K562 (cell line): ENCODE results near the gene ANO6. TPM values are rescaled to one million over a fixed set of nuclear protein-coding genes. Genes with fewer than 3 reads are reported as not detected.

Source experiments
- ATAC-seq: fragments of 200-7000 bp; cut with Tn5 transposase; 3 replicates; pipeline ENCODE4 v1.9.1; 2020; ENCODE audit warnings: moderate library complexity
- BruUV-seq: library from RNA; stranded (reverse); fragments of 400-500 nt; replicated peaks from 2 replicates; lab custom pipeline; 2021; lab: Mats Ljungman, UMichigan
- CTCF ChIA-PET: fragments of 300-600 bp; formaldehyde crosslinking; extraction: SDS; loops from one replicate; lab custom pipeline; 2021; ENCODE audit warnings: low intra/inter-chr PET ratio; lab: Yijun Ruan, JAX
- POLR2A ChIA-PET: fragments of 300-600, 350-650 bp; sonication (Branson Sonifier 250); formaldehyde crosslinking; extraction: SDS; loops from one replicate; lab custom pipeline; 2021; ENCODE audit warnings: antibody characterized with exemption, inconsistent platforms; lab: Yijun Ruan, JAX
- DNase-seq, 4 experiments: peaks; one replicate each; pipeline versions ENCODE4 v3.0.0 to v3.0.0-alpha.2; 2011 to 2018; ENCODE audit warnings: low spot score in 3 of 4, mixed read lengths in 3 of 4; ENCODE audit errors: extremely low read depth in 1 of 4
- FAIRE-seq: peaks from 2 replicates; lab custom pipeline; 2011; peaks lifted over from hg19 to GRCh38; lab: Jason Lieb, UNC
- H2AFZ ChIP-seq: 2 replicates; pipeline ENCODE4 v1.6.0; 2011; ENCODE audit warnings: low read depth, low read length, control low read depth, inconsistent platforms
- H3K27ac ChIP-seq: fragments of 200-600 bp; 3 replicates; pipeline ENCODE4 v1.8.0; 2011; ENCODE audit warnings: low read depth, mild to moderate bottlenecking, control low read depth, inconsistent platforms, low read length, moderate library complexity, mixed read lengths; ENCODE audit errors: extremely low read depth
- H3K27me3 ChIP-seq, 2 experiments: fragments of 300-600 bp in 1 of 2; 2 replicates in 1 of 2; 3 replicates in 1 of 2; pipeline versions ENCODE4 v1.6.0 to v1.8.0; 2011; ENCODE audit warnings: inconsistent platforms in 2 of 2, low read length in 2 of 2, mild to moderate bottlenecking in 1 of 2, mixed read lengths in 1 of 2, moderate library complexity in 1 of 2; ENCODE audit not compliant: control insufficient read depth in 2 of 2, insufficient read depth in 2 of 2
- H3K36me3 ChIP-seq: fragments of 300-600 bp; 3 replicates; pipeline ENCODE4 v1.8.0; 2011; ENCODE audit warnings: mild to moderate bottlenecking, low read length, inconsistent platforms; ENCODE audit not compliant: control insufficient read depth, insufficient read depth
- H3K4me1 ChIP-seq, 2 experiments: fragments of 200-600 bp in 1 of 2; replicated peaks in 1 of 2; 2 replicates in 1 of 2; 3 replicates in 1 of 2; pipeline versions ENCODE4 v1.5.1 to v1.8.0; 2011; ENCODE audit warnings: inconsistent platforms in 2 of 2, low read length in 2 of 2, mild to moderate bottlenecking in 1 of 2, mixed read lengths in 1 of 2, moderate library complexity in 1 of 2; ENCODE audit not compliant: control insufficient read depth in 2 of 2, insufficient read depth in 2 of 2
- H3K4me2 ChIP-seq: 2 replicates; pipeline ENCODE4 v1.6.1; 2011; ENCODE audit warnings: low read length, control low read depth, inconsistent platforms, mixed read lengths; ENCODE audit not compliant: insufficient read depth
- H3K4me3 ChIP-seq: fragments of 200-600 bp; sonication (generic), shearing (Covaris generic); 2 replicates; pipeline ENCODE4 v1.5.1; 2016; ENCODE audit warnings: control low read depth, inconsistent platforms
- H3K79me2 ChIP-seq: fragments of 200-600 bp; 3 replicates; pipeline ENCODE4 v1.8.0; 2011; ENCODE audit warnings: low read length, inconsistent platforms; ENCODE audit not compliant: control insufficient read depth, insufficient read depth
- H3K9ac ChIP-seq, 2 experiments: 2 replicates each; pipeline versions ENCODE4 v1.6.0 to v1.6.1; 2011; ENCODE audit warnings: low read depth in 2 of 2, low read length in 2 of 2, control low read depth in 1 of 2, inconsistent platforms in 1 of 2, mild to moderate bottlenecking in 1 of 2, mixed read lengths in 1 of 2; ENCODE audit not compliant: insufficient read depth in 1 of 2
- H3K9me1 ChIP-seq: one replicate; pipeline ENCODE4 v1.6.0; 2011; ENCODE audit warnings: inconsistent platforms, mild to moderate bottlenecking, low read length, moderate library complexity; ENCODE audit not compliant: control insufficient read depth, insufficient read depth
- H3K9me3 ChIP-seq: replicated peaks from 2 replicates; pipeline ENCODE4 v1.5.1; 2011; ENCODE audit warnings: low read depth, low read length, inconsistent platforms; ENCODE audit not compliant: control insufficient read depth, insufficient read depth
- H4K20me1 ChIP-seq: replicated peaks from 2 replicates; pipeline ENCODE4 v1.6.1; 2011; ENCODE audit warnings: low read length, inconsistent platforms, mixed read lengths; ENCODE audit not compliant: control insufficient read depth, insufficient read depth
- ATF7 ChIP-seq: fragments of 450-650 bp; IDR thresholded peaks from 2 replicates; pipeline ENCODE4 v1.7.1; 2014; ENCODE audit warnings: mild to moderate bottlenecking, moderate library complexity
- BRF2 ChIP-seq: IDR thresholded peaks from 3 replicates; pipeline ENCODE4 v1.6.1; 2011; ENCODE audit warnings: borderline replicate concordance, mild to moderate bottlenecking; ENCODE audit not compliant: insufficient read length, insufficient read depth
- RBM25 ChIP-seq: fragments of 200-400 bp; formaldehyde crosslinking; IDR thresholded peaks from 2 replicates; pipeline ENCODE4 v1.6.1; 2018; ENCODE audit warnings: low read length, low read depth, moderate library complexity; ENCODE audit not compliant: severe bottlenecking
- RNF219 ChIP-seq: fragments of 250-450 bp; sonication (Bioruptor Pico); IDR thresholded peaks from 2 replicates; pipeline ENCODE4 v1.5.0; 2022; ENCODE audit warnings: mild to moderate bottlenecking
- ZKSCAN8 ChIP-seq: fragments of 200-800 bp; sonication (Bioruptor generic); IDR thresholded peaks from 2 replicates; pipeline ENCODE4 v1.6.1; 2016; ENCODE audit warnings: missing genetic modification characterization, missing compliant biosample characterization
- ZNF143 ChIP-seq: sonication (generic); formaldehyde crosslinking; IDR thresholded peaks from 2 replicates; pipeline ENCODE4 v1.9.0; 2022; ENCODE audit warnings: mild to moderate bottlenecking, missing genetic modification reagents
- WGBS: fragments of 100-300 bp; shearing (Covaris generic); methylation state at CpG from one replicate; pipeline ENCODE4 v1.1.6; 2016; ENCODE audit warnings: low coverage, mixed read lengths; ENCODE audit not compliant: insufficient coverage; ENCODE audit errors: missing lambda C conversion rate; 5-methylcytosine and 5-hydroxymethylcytosine counted together
- in situ Hi-C: fragments of 300-500 bp; cut with MboI; formaldehyde crosslinking; loops from 4 replicates; pipeline ENCODE4 v1.15.0; 2018; ENCODE audit warnings: inconsistent platforms, mixed read lengths
- intact Hi-C: fragments of 100-400 bp; cut with micrococcal nuclease; formaldehyde crosslinking; loops from 2 replicates; pipeline ENCODE4 v1.14.2; 2022
- polyA plus RNA-seq, 8 experiments: library from polyadenylated mRNA; depleted of rRNA in 4 of 8; stranded (reverse) in 5 of 8; unstranded in 3 of 8; fragments of >200 nt; fragmentation: Nextera tagmentation in 2 of 8; fragmentation: Illumina TruSeq in 1 of 8; extraction: Ambion mirVana in 2 of 8; extraction: Trizol in 1 of 8; gene quantifications; 2 replicates each; pipeline versions ENCODE4 v1.2.1 to v1.2.3, GENCODE V29; 2011 to 2014; ENCODE audit warnings: inconsistent platforms in 1 of 8, missing spikeins in 1 of 8
- total RNA-seq, 7 experiments: library from RNA; depleted of rRNA in 6 of 7; stranded (reverse); fragments of >200 nt in 6 of 7; fragmentation: Illumina TruSeq in 2 of 7; extraction: Trizol in 2 of 7; gene quantifications; 2 replicates each; pipeline versions ENCODE4 v1.2.1 to v1.2.3, GENCODE V29; 2011 to 2021; ENCODE audit warnings: low replicate concordance in 1 of 7

Gene ANO6
- total and polyA plus RNA-seq, 9 of the 15 experiments (the other 6 are each of a cell fraction or from before 2014, with no cell fraction given), result 3.5 to 24.7 (median 20.3) TPM

- TF ChIP-seq ATF7, result no peak
- TF ChIP-seq RNF219 (CRISPR knock-in tag), result no peak
- TF ChIP-seq ZNF143, result no peak
- TF ChIP-seq BRF2, result no peak
- TF ChIP-seq, all 486 proteins: peak for 0
Observed at GRCh38 chr12:45247589-45247988, 31.7 kb downstream of the ANO6 start (continued).

GRCh38 chr12:45248095-45248494 lies 32.2 kb downstream of the ANO6 start:
- ChIA-PET CTCF (no interaction called here), POLR2A (interaction anchor here (0.6 kb wide), 1 partner anchor 62 kb away, joined by 3 read pairs; no protein-coding TSS in a partner anchor)
- no peak overlapping the region for H3K4me2 ChIP-seq
- DNase-seq, result no peak
- H3K9me3 ChIP-seq, result no peaks in the 10 kb centered on the region
- H2AFZ ChIP-seq, result no peak overlapping the region
- H3K27me3 ChIP-seq, result no peaks in the 10 kb centered on the region
- intact Hi-C loops (no loop called here), in situ Hi-C loops (no loop called here)
- TF ChIP-seq RBM25 (peak; percentile 70), ZKSCAN8 (CRISPR knock-in tag) (no peak)
- ATAC-seq, result no peak
- H3K4me1 ChIP-seq, result peaks cover 0 to 3% of the 10 kb centered on the region in 2 experiments; a peak in 1 of 5 replicates
- no peaks in the 10 kb centered on the region for H4K20me1 ChIP-seq
- no peak for FAIRE-seq
- H3K9ac ChIP-seq, result no peak overlapping the region
- BruUV-seq, result no TSS peak
- no peaks in the 10 kb centered on the region for H3K36me3 ChIP-seq
- H3K9me1 ChIP-seq, result no peaks in the 10 kb centered on the region
- no peak overlapping the region for H3K4me3 ChIP-seq
- no peak overlapping the region for H3K27ac ChIP-seq
- WGBS, result 100% methylated on average over 1 of the region's 1 CpG
- H3K79me2 ChIP-seq, result peaks cover 9% of the 10 kb centered on the region; the same call in 2 of the 3 replicates
